GM11168 (cell line): ENCODE data around the gene VSTM4.

Source experiments
- in situ Hi-C: fragments of 300-500 bp; cut with MboI; formaldehyde crosslinking; loops from one replicate; pipeline ENCODE4 v1.12.0; 2022; ENCODE audit warnings: low sequenced_read_pairs; ENCODE audit not compliant: unreplicated experiment

The VSTM4 gene

DNA sequence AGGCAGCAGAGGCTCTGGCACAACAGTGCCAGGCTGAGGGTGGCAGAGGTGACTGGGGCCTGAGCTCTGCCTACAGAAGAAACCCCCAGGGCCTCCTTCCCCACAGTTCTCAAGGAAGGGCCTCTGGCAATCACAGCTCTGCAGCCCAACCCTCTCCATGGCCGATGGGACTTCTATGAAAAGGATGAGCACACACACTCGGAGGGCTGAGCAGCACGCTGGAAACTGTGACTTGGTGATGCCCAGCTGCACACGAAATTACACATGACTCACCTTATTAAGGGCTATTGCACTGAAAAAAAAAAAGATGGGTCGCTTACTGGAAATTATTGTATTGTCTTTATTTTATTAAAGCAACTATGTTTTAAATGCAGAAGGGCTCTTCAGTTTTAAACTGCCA is 132.7 kb downstream of the VSTM4 start:
- in situ Hi-C loops = loop anchor here (25.0 kb wide), 1 partner anchor 530 kb away; no protein-coding TSS in a partner anchor

DNA sequence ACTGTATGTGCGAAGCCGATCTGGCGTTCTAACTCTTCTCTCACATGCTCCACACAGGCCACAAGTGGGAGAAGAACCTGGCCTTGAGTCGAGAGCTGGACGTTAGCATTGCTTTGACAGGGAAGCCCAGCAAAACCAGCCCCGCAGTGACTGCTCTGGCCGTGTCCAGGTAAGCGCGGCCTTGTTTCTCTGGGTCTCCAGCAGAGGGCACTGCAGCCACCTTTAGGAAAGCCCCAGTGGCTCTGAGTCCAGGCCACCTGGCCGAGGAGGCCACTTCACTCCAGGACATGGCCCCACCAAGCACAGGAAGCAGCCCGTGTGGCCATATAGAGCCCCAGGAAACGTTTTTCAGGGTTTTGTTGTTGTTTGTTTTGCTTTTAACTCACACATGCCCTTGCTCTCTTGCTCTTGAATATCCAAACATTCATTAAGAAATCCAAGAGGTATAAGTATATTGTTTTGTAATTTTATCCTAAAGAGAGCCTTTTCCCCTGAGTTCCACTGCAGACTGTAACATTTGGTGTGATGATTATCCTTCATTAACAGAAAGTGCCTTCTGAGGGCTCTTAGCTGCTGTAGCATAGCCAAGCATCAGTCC is 133.9 kb downstream of the VSTM4 start:
- in situ Hi-C loops = loop anchor here (25.0 kb wide), 1 partner anchor 531 kb away; no protein-coding TSS in a partner anchor

DNA sequence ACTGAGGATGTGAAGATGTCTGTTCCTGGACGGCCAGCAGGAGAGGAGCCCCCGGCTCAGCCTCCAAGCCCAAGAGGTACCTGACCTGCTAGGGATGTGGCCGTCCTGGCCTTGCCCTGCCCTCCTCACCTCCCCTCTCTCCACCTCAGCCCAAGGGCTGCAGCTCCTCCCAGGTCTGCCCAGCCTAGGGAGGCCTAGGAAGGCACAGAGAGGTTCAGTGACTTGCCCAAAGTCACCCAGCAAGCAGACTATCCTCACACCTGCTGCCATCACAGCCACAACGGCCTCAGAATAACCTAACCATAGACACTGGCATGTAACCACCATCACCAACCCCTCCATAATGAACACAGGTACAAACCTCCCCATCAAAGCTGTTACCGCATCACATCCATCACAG is 137.0 kb downstream of the VSTM4 start:
- in situ Hi-C loops = loop anchor here (25.0 kb wide), 1 partner anchor 534 kb away; no protein-coding TSS in a partner anchor

DNA sequence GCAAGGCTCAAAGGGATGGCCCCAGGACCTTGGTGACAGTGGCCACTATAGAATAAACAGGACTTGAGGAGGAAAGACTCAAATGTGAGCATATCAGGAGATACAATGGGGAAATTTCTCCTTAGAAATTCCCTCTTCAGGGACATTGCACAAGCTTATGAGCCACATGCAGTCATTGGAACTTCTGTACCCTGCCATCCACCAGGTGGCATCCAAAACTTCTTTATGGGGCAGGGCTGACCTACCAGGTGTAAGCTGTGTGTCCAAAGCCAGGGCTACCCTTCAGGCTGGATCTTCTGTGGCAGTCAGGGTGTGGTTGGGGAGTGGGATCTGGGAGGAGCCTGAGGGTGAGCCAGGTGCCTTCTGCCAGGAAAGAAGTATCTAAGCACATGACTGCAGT is 139.1 kb downstream of the VSTM4 start:
- in situ Hi-C loops = loop anchor here (25.0 kb wide), 1 partner anchor 536 kb away; no protein-coding TSS in a partner anchor

DNA sequence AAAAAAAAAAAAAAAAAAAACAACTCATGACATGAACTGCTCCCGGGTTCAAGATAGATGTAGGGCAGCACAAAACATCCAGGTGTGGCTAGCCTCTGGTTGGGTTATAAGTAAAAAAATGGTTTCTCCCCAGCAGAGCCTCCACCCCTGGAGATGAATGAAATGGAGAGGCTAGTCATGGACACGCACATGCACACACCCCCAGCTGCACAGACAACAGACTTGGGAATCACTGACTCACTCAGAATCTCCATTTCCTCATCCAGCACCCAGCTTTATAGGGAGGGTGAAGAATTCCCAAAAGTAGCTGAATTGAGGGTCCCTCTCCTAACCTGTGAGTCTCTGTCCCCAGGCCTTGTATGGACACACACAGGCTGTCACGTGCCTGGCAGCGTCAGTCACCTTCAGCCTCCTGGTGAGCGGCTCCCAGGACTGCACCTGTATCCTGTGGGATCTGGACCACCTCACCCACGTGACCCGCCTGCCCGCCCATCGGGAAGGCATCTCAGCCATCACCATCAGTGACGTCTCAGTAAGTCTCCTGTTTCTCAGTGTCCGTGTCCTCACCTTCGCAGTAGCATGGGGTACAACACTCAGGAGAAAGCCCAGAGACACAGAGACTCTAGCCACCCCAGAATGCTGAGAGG is 140.7 kb downstream of the VSTM4 start:
- in situ Hi-C loops = loop anchor here (25.0 kb wide), 1 partner anchor 538 kb away; no protein-coding TSS in a partner anchor

DNA sequence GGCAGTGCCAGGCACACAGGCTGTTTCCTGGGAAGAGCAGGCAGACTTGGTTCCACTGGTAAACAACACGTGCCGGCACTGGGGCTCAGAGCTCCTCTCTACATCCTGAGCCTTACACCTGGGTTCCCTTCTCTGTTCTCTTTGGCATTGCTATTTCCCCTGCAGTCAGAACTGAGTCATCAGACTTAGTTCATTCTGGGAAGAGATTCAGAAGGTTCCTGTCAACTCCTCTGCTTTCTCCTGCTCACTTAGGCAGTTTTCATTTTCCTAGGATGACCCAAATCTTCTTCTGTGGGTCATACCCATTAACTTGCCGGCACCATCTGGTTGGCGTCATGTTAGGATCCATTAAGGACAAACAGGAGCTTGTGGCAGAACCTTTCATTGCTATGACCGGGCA is 142.3 kb downstream of the VSTM4 start:
- in situ Hi-C loops = no loop called here

DNA sequence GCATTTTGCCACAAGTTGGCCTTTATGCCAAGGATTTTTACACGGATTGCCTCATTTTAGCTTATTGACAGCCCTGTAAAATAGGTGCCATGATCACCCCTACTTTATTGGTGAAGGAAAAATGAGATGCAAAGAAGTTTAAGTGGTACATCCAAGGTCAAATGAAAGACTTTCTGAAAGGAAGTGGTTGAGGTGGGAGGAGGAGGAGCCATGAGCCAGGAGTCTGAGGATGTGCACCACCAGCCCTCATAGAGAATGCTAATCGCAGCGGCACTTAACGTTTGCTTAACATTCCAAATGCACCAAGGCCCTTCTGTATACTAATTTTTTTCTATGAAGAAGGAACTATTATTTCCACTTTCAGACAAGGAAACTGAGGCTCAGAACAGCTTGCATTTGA is 144.7 kb downstream of the VSTM4 start:
- in situ Hi-C loops = no loop called here

DNA sequence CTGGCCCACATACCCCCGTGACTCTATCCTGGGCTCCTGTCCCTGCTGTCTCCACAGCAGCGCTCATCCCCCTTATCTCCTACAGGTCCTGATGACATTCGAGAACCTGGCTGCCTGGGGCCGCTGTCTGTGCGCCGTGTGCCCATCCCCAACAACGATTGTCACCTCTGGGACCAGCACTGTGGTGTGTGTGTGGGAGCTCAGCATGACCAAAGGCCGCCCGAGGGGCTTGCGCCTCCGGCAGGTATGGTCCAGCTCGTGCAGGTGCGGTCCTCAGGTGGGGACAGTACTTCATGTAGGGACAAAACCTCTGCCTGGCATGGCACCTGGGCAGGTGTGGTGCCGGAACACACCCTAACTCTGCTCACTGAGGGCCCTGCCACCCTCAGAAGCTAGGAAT is 145.3 kb downstream of the VSTM4 start:
- in situ Hi-C loops = no loop called here

DNA sequence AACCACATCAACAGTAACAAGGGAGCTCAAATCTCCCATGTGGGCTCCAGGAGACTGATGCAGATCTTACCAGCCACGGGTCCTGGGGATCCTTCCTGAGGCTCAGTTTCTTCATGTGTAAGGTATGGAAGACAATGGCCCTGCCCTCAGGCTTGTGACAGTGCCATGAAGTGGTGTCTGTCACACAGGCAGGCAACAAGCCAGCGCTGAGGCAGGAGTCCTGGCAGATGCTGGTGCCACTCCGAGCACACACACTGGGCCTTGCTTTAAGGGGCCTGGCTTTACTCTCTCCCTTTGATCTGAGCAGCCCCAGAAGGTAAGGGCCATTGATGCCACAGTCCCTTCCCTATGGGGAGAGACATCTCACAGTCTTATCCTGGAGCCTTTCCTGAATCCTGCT is 147.3 kb downstream of the VSTM4 start:
- in situ Hi-C loops = no loop called here

DNA sequence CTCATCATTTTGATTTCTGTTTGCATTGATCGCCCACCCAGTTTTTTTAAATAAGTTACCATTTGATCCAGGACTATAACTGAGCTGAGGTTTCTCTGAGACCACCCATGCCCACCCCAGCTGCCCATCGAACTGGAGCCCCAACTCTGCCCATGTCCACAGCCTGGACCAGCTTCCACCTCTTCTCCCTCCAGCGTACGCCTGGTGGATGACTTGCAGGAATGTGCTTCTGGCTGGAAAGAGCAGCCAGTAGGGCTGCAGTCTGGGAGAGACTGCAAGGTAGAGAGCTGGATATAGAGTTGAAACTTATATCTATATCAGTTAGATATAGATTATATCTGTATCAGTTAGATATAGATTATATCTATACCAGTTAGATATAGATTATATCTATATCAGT is 149.9 kb downstream of the VSTM4 start:
- in situ Hi-C loops = no loop called here
